Activated CD4-positive, alpha-beta T cell treated with anti-CD3 and anti-CD28 coated beads, Interleukin-2, amount 50 U/mL, for 4 hours (primary cell): ENCODE measurements around the gene EFTUD2.

Experiments
- DNase-seq, 2 experiments: peaks; one replicate each; pipeline ENCODE4 v3.0.0-alpha.2; 2020

EFTUD2 gene

GRCh38 chr17:44804302-44805089 is 94.7 kb downstream of the EFTUD2 start:
- DNase-seq, result no peak

GRCh38 chr17:44801880-44802279 is 97.4 kb downstream of the EFTUD2 start:
- no peak for DNase-seq
